SH-SY5Y (cell line): ENCODE measurements around the gene KCTD1.

Experiments
- GATA2 ChIP-seq: IDR thresholded peaks from 2 replicates; pipeline ENCODE4 v1.6.1; 2011; ENCODE audit warnings: mild to moderate bottlenecking, low read depth, low read length
- GATA3 ChIP-seq: IDR thresholded peaks from 2 replicates; pipeline ENCODE4 v1.6.1; 2011; ENCODE audit warnings: low read depth, mild to moderate bottlenecking, low read length, moderate library complexity

The KCTD1 gene

DNA sequence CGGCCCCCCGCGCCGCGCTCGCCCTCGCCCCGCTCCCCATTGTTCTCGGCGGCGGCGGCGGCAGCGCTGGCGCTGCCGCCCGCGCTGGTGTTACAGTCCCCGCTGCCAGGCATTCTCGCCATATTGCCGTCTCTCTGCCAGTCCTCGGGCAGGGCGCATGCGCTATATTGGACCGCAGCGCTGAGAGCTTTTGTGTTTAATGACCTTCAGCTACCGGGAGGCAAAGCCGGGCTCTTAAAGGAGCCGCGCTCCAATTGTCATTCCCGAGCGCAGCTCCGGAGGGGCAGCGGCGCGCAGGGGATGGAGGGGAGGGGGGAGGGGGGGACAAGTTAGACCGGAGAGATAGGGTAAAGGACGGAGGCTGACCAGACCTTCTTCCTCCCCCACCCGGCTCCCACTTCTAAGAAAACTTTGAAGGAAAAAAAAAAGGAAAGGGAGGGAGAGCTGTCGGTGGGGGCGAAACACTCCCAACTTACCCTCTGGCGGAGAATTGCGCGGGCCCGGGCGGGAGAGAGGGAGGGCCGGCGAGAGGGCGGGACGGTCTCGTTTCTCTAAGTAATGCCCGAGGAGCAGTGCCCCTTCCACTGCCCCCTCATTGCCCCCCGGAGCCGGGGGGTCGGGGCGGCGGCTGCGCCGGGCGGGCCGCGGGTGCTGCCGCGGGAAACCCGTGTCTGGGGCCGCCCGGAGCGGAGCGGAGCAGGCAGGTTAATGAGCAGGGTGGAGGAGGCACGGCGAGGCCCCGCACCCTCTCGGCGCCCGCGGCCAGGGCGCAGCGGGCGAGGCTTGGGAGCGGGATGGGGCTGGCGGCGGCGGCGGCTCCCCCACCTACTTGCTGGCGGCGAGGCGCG lies at the start of gene KCTD1:
KCTD1 (minus strand) TSS at position 139 of the 848 bp plus-strand sequence; CDS start at position 122, 17 bp downstream.
- TF ChIP-seq GATA3 (no peak), GATA2 (no peak)

DNA sequence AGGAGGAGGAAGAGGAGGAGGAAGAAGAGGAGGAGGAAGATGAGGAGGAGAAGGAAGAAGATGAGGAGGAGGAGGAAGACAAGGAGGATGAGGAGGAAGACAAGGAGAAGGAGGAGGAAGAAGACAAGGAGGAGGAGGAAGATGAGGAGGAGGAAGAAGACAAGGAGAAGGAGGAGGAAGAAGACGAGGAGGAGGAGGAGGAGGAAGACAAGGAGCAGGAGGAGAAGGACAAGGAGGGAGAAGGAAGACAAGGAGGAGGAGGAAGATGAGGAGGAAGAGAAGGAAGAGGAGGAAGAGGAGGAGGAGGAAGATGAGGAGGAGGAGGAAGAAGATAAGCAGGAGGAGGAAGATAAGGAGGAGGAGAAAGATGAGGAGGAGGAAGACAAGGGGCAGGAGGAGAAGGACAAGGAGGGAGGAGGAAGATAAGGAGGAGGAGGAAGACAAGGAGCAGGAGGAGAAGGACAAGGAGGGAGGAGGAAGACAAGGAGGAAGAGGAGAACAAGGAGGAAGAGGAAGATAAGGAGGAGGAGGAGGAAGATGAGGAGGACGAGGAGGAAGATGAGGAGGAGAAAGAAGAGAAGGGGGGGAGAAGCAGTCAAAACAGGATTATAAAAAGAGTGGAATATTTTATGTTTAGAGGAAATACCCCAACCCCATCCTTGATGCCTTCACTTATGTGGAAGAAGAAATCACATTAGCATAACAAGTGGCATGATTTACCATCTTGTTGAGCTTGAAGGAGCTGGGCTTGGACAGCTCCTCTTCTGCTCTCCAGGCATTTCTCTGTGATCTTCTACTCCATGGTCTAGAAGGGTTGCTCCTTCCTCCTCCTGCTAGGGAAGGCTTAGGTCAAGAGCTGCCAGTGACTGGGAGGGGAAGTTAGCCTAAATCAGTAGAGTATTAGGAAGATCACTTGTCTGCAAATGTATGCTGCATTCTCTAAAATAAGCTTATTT lies 45.3 kb upstream of the KCTD1 start:
- no peak for TF ChIP-seq GATA3
- TF ChIP-seq GATA2 = no peak

DNA sequence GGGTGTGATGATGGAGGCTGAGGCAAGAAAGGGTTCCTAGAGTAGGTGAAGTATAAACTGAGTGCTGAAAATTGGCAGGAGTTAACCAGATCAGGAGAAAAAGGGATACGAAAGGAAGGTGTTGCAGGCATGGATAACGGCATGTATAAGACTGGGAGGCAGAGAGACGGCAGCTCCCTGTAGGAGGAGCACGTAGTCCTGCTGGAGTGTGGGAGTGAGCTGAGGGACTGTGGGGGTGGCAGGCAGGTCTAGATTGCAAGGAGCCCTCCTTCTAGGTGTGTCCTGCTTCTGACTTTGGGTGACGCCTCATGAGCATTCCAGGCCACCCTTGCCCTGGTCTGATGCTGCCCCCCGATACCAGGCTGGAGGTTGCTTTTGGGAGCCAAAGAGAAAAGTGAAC lies 36.4 kb upstream of the KCTD1 start:
- TF ChIP-seq GATA2 (no peak), GATA3 (no peak)

DNA sequence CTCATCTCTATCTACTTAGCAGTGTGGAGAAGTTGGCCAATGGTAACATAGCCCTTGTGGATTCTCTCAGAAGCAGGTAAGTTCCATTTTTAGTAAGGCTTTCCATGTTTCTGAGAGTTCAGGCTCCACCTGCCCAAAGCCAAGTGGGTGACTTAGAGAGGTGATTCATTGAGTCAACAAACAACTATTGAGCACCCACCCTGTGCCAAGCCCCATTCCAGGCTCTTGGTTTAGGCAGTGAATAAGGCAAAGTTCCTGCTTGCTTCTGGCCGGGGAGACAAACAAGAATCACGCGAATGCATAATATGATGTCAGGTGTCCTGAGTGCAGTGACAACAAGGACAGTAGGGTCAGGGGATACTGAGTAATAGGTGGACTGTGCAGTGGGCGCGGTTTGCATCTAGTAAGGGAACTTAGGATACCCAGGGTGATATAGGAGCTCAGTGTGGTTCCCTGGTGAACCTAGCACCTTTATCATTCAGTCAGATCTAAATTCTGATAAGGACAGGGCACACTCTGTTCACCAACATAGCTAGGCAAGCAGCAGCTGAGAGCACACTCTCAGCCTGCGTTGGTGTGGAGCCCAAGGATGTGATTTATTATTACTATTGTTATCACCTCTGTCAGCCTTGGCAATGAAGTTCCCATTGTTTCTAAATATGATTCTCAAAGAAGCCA lies 31.7 kb upstream of the KCTD1 start:
- TF ChIP-seq GATA2 (peak; percentile 51), GATA3 (no peak)

DNA sequence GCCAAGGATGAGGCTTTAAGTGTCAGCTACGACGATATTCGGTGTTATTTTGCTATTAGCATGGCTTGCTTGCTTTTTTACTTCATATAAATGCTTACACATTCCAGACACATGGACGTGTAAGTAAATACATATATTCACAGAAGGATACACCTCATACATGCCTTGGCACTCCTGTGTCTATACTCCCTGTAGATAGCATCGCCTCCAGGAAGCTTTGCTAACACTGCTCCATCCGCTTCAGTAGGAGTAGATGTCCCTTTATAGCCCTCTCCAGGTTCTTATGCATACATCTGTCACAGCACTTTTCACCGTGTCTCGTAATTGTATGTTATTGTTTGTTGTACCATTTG lies 27.5 kb upstream of the KCTD1 start:
- TF ChIP-seq GATA2 (no peak), GATA3 (no peak)

DNA sequence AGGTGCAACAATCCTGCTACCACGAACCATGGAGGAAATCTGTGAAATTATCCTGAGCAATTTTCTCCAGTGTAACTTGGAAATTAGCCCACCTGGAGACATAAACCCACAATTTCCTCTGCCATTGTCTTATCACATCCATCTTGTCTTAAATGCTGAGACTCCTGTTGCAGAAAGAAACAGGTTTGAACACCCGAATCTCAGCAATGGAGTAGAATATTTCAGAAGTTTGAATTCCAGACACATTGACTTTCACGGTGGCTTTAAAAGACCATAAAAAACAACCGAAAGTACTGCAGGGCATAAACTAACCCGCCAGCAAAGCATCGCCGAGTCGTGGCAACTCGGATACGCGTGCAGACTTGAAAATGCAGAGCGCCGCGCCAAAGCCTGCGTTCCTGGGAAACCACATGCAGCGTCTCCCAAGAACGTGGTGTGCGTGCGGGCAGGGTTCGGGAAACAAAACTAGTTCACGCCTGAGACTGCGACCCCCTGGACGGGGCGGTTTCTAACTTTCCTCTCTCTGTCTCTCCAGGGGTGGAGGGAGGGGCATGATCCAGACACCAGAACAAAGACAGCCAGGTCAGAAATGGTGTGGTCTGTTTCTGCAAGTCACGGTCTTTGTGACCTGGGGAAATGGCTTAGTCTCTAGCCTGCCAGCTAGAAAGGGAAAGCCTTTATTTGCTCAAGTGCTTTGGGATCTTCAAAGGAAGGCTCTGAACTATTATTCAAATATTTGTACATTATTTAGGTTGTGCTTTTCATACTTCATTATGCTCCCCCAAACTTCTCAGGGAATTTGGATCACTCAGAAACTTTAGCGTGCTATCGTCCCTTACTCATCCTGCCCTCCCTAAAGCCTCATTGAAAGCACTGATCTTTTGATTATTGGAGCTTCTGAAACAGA lies 26.9 kb upstream of the KCTD1 start:
- TF ChIP-seq GATA3 (no peak), GATA2 (no peak)

DNA sequence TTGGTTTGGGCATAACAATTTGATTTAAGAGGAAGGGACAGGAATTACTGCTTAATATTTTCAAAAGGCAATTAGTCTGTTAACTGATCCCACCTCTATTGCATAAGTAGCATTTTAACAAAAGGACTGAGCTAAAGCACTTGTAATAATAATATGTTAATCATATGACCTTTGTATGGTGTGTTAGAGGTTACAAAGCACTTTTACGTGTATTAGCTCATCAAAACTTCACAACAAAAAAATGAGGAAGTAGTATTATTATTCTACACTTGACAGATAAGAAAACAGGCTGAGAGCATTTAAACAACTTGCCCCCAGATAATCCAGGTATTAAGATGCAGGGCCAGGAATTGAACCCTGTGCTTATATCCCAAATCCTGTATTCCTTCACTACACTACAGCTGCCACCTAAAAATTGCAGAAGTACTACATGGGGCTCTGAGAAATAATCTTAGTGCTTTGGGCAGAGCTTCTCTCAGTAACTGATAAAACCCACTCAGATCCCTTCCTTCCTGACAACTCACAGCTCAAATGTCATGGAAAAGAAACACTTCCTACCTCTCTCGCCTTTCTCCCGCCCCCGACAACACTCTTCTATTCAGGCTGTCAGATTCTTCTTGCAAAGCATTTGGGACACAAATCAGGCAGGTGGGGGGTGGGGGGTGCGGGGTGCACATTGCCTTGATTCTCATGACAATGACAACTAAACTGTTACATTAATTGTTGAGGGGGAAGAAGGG lies 20.7 kb upstream of the KCTD1 start:
- TF ChIP-seq GATA3 (no peak), GATA2 (no peak)

DNA sequence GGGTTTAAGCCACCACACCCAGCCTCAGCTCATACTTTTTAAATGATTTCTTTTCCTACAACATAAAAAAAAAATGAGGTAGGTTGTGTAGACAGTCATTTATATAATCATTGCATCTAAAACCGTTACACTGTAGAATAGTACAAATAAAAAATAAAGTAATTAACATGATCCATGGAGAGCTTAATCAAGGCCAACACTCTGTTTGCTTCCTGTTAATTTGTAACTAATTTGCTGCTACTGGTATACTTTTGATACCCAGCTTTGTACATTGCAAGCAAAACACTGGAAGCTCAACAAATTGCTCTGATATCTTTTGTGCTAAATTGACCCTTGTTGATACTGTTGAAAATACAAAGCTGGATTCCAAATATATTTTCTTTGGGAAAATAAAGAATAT lies 20.2 kb upstream of the KCTD1 start:
- TF ChIP-seq GATA2 (no peak), GATA3 (no peak)

DNA sequence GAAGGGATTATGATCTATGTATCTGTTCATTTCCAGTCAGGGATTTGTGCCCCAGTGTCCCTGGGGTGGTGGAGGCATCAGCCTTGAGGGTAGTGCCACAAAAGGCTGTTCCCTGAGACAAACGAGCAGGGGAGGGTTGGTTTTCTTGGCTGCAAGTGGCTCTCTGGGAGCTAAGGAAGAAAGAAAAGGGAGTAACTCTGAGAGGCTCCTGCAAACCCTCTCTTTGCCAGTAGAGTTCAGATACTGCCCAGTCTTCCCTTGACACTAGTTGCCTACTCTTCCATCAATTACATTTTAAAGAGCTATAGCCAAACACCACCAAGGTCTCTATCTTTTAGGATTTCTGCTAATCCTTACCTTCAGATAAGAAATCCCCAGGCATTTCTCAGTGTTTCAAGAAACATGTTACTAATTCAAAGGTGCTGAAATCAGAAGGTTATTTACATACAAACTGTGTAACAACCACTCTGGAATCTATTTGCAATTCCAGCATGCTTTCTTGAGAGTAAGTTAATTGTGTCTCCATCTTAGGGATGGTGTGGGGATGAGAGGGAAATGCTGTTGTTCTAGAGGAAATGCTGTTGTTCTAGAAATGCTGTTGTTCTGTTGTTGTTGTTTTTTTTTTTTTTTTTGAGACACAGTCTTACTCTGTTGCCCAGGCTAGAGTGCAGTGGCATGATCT lies 18.7 kb upstream of the KCTD1 start:
- no peak for TF ChIP-seq GATA2
- TF ChIP-seq GATA3 = no peak

DNA sequence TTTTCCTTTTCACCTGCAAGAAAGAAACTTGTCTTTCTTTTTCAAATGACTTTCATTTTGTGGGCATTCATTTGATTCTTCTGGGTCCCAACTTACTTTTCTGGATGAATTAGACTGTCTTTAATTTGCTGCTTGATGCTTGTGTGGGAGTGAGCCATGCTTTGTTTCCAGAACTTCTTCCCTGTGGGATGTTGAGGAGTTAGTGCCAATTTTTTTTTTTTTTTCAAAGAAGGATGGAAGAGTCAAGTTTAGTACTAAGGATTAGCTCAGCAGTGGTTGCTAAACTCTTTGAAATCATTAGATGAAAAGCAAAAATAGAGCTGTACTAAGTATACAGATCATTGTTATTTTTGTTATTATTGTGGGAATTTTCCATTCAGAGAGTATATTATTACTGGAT lies 17.2 kb upstream of the KCTD1 start:
- TF ChIP-seq GATA3 (no peak), GATA2 (no peak)

DNA sequence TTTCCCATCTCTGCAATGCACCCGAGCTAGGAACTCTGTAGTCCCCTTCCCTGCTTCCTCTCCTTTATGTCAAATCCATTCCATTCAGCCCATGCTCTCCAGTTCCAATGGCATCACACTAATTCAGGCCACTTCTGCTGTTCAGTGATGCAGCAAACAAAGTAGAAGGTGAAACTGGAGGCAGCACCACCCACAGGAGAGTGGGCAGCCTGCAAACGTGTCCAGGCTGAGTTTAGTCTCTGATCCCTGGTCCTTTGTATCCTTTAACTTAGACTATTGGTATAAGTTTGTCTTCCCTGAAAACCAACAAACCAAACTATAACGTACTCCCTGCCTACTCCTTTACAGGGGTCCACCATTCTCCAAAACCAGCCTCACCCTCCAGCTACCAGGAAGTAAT lies 14.7 kb upstream of the KCTD1 start:
- no peak for TF ChIP-seq GATA3
- TF ChIP-seq GATA2 = no peak

DNA sequence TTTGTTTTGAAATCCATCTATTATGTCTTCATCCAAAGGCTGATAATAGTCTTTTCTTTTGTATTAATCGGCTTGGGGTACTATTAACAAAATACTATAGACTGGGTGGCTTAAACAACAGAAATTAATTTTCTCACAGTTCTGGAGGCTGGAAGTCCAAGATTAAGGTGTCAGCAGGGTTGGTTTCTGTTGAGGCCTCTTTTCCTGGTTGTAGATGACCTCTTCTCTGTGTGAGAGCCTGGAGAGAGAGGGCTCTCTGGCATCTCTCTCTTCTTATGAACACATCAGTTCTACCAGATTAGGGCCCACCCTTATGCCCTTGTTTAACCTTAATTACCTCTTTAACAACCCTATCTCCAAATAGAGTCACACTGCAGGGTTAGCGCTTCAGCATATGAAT lies 14.2 kb upstream of the KCTD1 start:
- no peak for TF ChIP-seq GATA2
- TF ChIP-seq GATA3 = no peak

DNA sequence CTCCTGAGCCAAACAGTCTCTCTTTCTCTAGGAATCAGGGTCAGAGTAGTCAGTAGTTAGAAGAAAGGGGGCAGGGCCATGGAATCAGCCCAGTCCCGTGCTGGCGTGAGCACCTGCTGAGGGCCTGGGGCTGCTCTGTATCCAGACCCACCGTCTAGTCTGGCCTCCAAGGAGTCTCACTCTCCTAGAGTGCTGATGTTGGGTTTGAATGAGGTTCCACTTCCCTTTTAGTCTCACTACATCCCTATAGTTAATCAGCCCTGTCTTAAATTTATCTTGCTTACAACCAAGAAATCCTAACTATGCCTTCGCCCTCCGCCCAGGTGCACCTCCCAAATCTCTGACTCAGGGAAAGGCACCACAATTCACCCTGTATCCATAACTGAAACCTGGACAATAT lies 13.4 kb upstream of the KCTD1 start:
- TF ChIP-seq GATA3 (no peak), GATA2 (no peak)

DNA sequence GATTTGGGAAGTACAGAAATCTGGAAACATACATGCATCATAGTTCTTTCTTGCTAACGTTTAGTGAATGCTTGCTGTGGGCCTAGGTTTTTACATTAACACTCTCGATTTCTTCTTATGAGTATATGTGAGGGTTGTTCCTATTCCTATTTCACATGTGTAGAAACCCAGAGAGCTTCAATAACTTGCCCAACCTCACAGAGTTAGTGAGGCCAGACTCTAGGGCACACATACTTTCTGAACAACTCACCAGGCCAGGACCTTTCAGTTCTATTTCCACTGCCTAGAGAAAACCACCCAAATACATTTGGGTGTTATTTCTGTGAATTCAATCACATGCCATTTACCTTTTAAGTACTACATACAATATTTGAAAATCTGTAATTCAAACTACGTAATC lies 8.2 kb upstream of the KCTD1 start:
- TF ChIP-seq GATA3 (no peak), GATA2 (no peak)
